Measurements from ENCODE around the gene DBI.

Gene DBI

DNA sequence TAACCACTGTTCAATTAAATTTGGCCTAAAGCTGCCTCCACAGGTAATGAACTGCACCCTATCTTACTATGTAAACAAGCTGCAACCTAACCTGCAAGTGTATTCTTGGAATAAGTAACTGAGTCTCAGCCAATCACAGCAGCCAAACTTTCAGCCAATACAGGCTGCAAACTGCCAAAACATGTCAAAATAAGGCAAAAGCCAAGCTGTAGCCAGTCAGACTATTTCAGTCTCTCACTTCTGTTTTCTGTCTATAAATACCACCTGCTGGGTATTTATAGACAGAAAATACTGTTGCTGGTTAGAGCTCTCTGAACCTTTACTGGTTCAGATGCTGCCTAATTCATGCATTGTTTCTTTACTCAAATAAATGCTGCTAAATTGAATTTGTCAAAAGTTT is 14.4 kb upstream of the DBI start:
- Histone ChIP-seq H3K27ac (ENCODE audit: low read length) (peak overlapping the region; percentile 82; the same call in 1 of the 2 replicates), H3K36me3 (replicated peaks; ENCODE audit: insufficient read depth, low read length) (no peaks in the 10 kb centered on the region), H3F3A (ENCODE audit: insufficient read depth, low read length) (peaks cover 14% of the 10 kb centered on the region), H3K4me3 (ENCODE audit: low read length) (peak overlapping the region; percentile 37), H3K4me1 (ENCODE audit: low read length) (peaks cover 27% of the 10 kb centered on the region), H3K79me2 (ENCODE audit: low read length) (0 out of 2 replicates have a peak, but pooled peaks cover 12% of the 10 kb centered on the region), H4K20me1 (ENCODE audit: insufficient read depth, low read length) (no peaks in the 10 kb centered on the region), H3K9me3 (replicated peaks; ENCODE audit: insufficient read depth, low read length) (no peaks in the 10 kb centered on the region), H3K4me2 (ENCODE audit: low read depth, low read length) (peak overlapping the region; percentile 74), H3K27me3 (replicated peaks; ENCODE audit: insufficient read depth, low read length) (no peaks in the 10 kb centered on the region), H3K9me2 (replicated peaks; ENCODE audit: insufficient read depth, low read length) (no peaks in the 10 kb centered on the region), H2AFZ (ENCODE audit: low read length) (0 out of 2 replicates have a peak overlapping the region, but pooled peaks have one; percentile 12), H3K9ac (ENCODE audit: low read length) (peak overlapping the region; percentile 32; the same call in 1 of the 2 replicates)
- DNase-seq = peak; percentile 97
- TF ChIP-seq, protein P1, sequence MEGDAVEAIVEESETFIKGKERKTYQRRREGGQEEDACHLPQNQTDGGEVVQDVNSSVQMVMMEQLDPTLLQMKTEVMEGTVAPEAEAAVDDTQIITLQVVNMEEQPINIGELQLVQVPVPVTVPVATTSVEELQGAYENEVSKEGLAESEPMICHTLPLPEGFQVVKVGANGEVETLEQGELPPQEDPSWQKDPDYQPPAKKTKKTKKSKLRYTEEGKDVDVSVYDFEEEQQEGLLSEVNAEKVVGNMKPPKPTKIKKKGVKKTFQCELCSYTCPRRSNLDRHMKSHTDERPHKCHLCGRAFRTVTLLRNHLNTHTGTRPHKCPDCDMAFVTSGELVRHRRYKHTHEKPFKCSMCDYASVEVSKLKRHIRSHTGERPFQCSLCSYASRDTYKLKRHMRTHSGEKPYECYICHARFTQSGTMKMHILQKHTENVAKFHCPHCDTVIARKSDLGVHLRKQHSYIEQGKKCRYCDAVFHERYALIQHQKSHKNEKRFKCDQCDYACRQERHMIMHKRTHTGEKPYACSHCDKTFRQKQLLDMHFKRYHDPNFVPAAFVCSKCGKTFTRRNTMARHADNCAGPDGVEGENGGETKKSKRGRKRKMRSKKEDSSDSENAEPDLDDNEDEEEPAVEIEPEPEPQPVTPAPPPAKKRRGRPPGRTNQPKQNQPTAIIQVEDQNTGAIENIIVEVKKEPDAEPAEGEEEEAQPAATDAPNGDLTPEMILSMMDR (IDR thresholded peaks at IDR 0.05; ENCODE audit: low read length) = no peak
- no peak for TF ChIP-seq EZH2 (optimal IDR thresholded peaks at IDR 0.05; ENCODE audit: low read depth, low read length)
- TF ChIP-seq EZH2phosphoT487 (IDR thresholded peaks at IDR 0.05; ENCODE audit: low read length) = no peak

DNA sequence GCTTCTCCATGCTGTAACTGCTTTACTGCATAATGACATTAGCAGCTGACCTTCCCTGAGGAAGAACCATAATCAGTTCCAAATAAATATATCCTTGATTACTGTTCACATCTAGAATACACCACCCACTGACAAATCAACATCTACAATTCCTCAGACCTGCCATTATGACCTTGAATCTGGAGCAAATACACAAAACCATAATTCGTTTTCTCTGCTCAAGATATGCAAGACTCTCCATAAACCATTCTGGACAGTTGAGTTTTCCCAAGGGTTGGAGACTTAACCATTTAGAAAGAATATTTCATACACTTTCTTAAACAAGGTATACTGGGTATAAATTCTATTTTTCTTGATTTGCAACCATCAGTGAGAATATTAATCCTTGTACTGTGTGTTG is 11.9 kb upstream of the DBI start:
- Histone ChIP-seq H3K9me2 (replicated peaks; ENCODE audit: insufficient read depth, low read length) (no peaks in the 10 kb centered on the region), H3K27ac (ENCODE audit: low read length) (no peak overlapping the region), H3K79me2 (ENCODE audit: low read length) (0 out of 2 replicates have a peak, but pooled peaks cover 12% of the 10 kb centered on the region), H3K27me3 (replicated peaks; ENCODE audit: insufficient read depth, low read length) (no peaks in the 10 kb centered on the region), H3K9me3 (replicated peaks; ENCODE audit: insufficient read depth, low read length) (no peaks in the 10 kb centered on the region), H3K4me2 (ENCODE audit: low read depth, low read length) (no peak overlapping the region), H3K9ac (ENCODE audit: low read length) (no peak overlapping the region), H4K20me1 (ENCODE audit: insufficient read depth, low read length) (no peaks in the 10 kb centered on the region), H3K4me1 (ENCODE audit: low read length) (peaks cover 27% of the 10 kb centered on the region), H2AFZ (ENCODE audit: low read length) (no peak overlapping the region), H3F3A (ENCODE audit: insufficient read depth, low read length) (peaks cover 14% of the 10 kb centered on the region), H3K4me3 (ENCODE audit: low read length) (no peak overlapping the region), H3K36me3 (replicated peaks; ENCODE audit: insufficient read depth, low read length) (no peaks in the 10 kb centered on the region)
- no peak for DNase-seq
- TF ChIP-seq, protein P1 (IDR thresholded peaks at IDR 0.05; ENCODE audit: low read length) = no peak
- TF ChIP-seq EZH2phosphoT487 (IDR thresholded peaks at IDR 0.05; ENCODE audit: low read length) = no peak
- TF ChIP-seq EZH2 (optimal IDR thresholded peaks at IDR 0.05; ENCODE audit: low read depth, low read length) = no peak

DNA sequence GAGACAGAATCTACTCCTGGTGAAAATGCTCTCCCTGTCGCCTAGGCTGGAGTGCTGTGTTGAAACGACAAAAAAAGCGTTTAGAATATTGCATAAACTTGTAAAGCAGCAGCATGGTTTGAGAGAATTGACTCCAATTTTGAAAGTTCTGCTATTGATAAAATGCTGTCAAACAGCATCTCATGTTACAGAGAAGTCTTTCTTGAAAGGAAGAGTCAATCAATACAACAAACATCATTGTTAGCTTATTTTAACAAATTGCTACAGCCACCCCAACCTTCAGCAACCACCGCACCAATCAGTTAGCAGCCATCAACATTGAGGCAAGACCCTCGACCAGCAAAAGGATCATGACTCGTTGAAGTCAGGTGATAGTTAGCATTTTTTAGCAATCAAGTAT is 7.0 kb upstream of the DBI start:
- no peaks in the 10 kb centered on the region for H3F3A ChIP-seq (ENCODE audit: insufficient read depth, low read length)
- TF ChIP-seq, protein P1 (IDR thresholded peaks at IDR 0.05; ENCODE audit: low read length) = no peak
- TF ChIP-seq EZH2 (optimal IDR thresholded peaks at IDR 0.05; ENCODE audit: low read depth, low read length) (no peak), EZH2phosphoT487 (IDR thresholded peaks at IDR 0.05; ENCODE audit: low read length) (no peak)

More for the DNA sequence above, 7.0 kb upstream of the DBI start:
- Histone ChIP-seq H3K9ac (ENCODE audit: low read length) (no peak overlapping the region), H4K20me1 (ENCODE audit: insufficient read depth, low read length) (no peaks in the 10 kb centered on the region), H3K27ac (ENCODE audit: low read length) (no peak overlapping the region), H3K27me3 (replicated peaks; ENCODE audit: insufficient read depth, low read length) (no peaks in the 10 kb centered on the region), H2AFZ (ENCODE audit: low read length) (no peak overlapping the region), H3K9me3 (replicated peaks; ENCODE audit: insufficient read depth, low read length) (no peaks in the 10 kb centered on the region), H3K4me3 (ENCODE audit: low read length) (no peak overlapping the region), H3K36me3 (replicated peaks; ENCODE audit: insufficient read depth, low read length) (no peaks in the 10 kb centered on the region), H3K9me2 (replicated peaks; ENCODE audit: insufficient read depth, low read length) (no peaks in the 10 kb centered on the region), H3K4me1 (ENCODE audit: low read length) (peaks cover 13% of the 10 kb centered on the region), H3K4me2 (ENCODE audit: low read depth, low read length) (no peak overlapping the region), H3K79me2 (ENCODE audit: low read length) (peaks cover 4% of the 10 kb centered on the region)
- DNase-seq = no peak
